NCI-H2171 (cell line): ENCODE results near the gene GGTLC1.
A peak's percentile ranks its signal among the peaks of the same experiment; 100 is the strongest.
"Not testable (repeated sequence)": the region's sequence is repeated elsewhere in the genome, so short reads cannot be mapped to it uniquely, and the experiment has no call there.

Experiments
- DNase-seq: peaks from one replicate; lab custom pipeline; 2025; lab: John Stamatoyannopoulos, UW

GGTLC1 gene

GRCh38 chr20:23988561-23988960 is at the start of gene GGTLC1:
TSS of gene GGTLC1 (minus strand) at chr20:23988779. CDS start at chr20:23986611, 2,168 bp downstream.
- DNase-seq = no peak

- DNase-seq = peak; percentile 19
Observed at GRCh38 chr20:24034820-24035219, 46.2 kb upstream of the GGTLC1 start.

GRCh38 chr20:24033565-24033964 is 45.0 kb upstream of the GGTLC1 start:
- no peak for DNase-seq

GRCh38 chr20:24033151-24033550 is 44.6 kb upstream of the GGTLC1 start:
- no peak for DNase-seq

GRCh38 chr20:24032400-24032898 is 43.9 kb upstream of the GGTLC1 start:
- no peak for DNase-seq

GRCh38 chr20:24027229-24027628 is 38.6 kb upstream of the GGTLC1 start:
- no peak for DNase-seq

GRCh38 chr20:24022621-24023180 is 34.1 kb upstream of the GGTLC1 start:
- no peak for DNase-seq

- no peak for DNase-seq
Observed at GRCh38 chr20:24018796-24019195, 30.2 kb upstream of the GGTLC1 start.

GRCh38 chr20:24017458-24017755 is 28.8 kb upstream of the GGTLC1 start:
- no peak for DNase-seq

- no peak for DNase-seq
Observed at GRCh38 chr20:24016607-24017457, 28.3 kb upstream of the GGTLC1 start.

GRCh38 chr20:24013953-24014352 is 25.4 kb upstream of the GGTLC1 start:
- DNase-seq = no peak

- no peak for DNase-seq
Observed at GRCh38 chr20:24011282-24011681, 22.7 kb upstream of the GGTLC1 start.

GRCh38 chr20:24007758-24008157 is 19.2 kb upstream of the GGTLC1 start:
- no peak for DNase-seq

GRCh38 chr20:24007073-24007595 is 18.6 kb upstream of the GGTLC1 start:
- DNase-seq = no peak

GRCh38 chr20:24006626-24007025 is 18.0 kb upstream of the GGTLC1 start:
- no peak for DNase-seq

- no peak for DNase-seq
Observed at GRCh38 chr20:24004471-24004870, 15.9 kb upstream of the GGTLC1 start.

GRCh38 chr20:24002896-24003295 is 14.3 kb upstream of the GGTLC1 start:
- DNase-seq = no peak

GRCh38 chr20:24001712-24002405 is 13.3 kb upstream of the GGTLC1 start:
- DNase-seq = no peak

GRCh38 chr20:23998844-23999243 is 10.3 kb upstream of the GGTLC1 start:
- no peak for DNase-seq

- DNase-seq = no peak
Observed at GRCh38 chr20:23998392-23998791, 9.8 kb upstream of the GGTLC1 start.

- DNase-seq = peak; percentile 70
Observed at GRCh38 chr20:23995905-23996666, 7.5 kb upstream of the GGTLC1 start.

- DNase-seq = not testable (repeated sequence)
Observed at GRCh38 chr20:23995291-23995690, 6.7 kb upstream of the GGTLC1 start.
